ENCODE results near the gene MAML2.

The MAML2 gene

GRCh38 chr11:96127596-96127959 is 215.4 kb downstream of the MAML2 start:
- H3K27ac ChIP-seq, result no peak overlapping the region
- no peak overlapping the region for H3K9ac ChIP-seq

GRCh38 chr11:96126917-96127595 is 215.9 kb downstream of the MAML2 start:
- H3K36me3 ChIP-seq, result no peaks in the 10 kb centered on the region
- peaks cover 6% of the 10 kb centered on the region for H3K4me1 ChIP-seq
- H3K4me3 ChIP-seq, result no peak overlapping the region
- no peak overlapping the region for H3K27ac ChIP-seq
- TF ChIP-seq Cebpa-rat (IDR thresholded peaks at IDR 0.05), result no peak
- H3K27me3 ChIP-seq, result no peaks in the 10 kb centered on the region
- H3K4me2 ChIP-seq, result no peak overlapping the region
- H3K9ac ChIP-seq, result no peak overlapping the region
- H4K20me1 ChIP-seq, result no peaks in the 10 kb centered on the region
- no peaks in the 10 kb centered on the region for H3K9me3 ChIP-seq

More at GRCh38 chr11:96127596-96127959, 215.4 kb downstream of the MAML2 start:
- Histone ChIP-seq H3K4me1 (peaks cover 6% of the 10 kb centered on the region), H3K36me3 (no peaks in the 10 kb centered on the region), H4K20me1 (no peaks in the 10 kb centered on the region), H3K4me3 (no peak overlapping the region), H3K9me3 (no peaks in the 10 kb centered on the region), H3K27me3 (no peaks in the 10 kb centered on the region), H3K4me2 (no peak overlapping the region)
- no peak for TF ChIP-seq Cebpa-rat (IDR thresholded peaks at IDR 0.05)

GRCh38 chr11:96125400-96125799 is 217.6 kb downstream of the MAML2 start:
- no peak for TF ChIP-seq Cebpa-rat (IDR thresholded peaks at IDR 0.05)
- Histone ChIP-seq H3K9me3 (no peaks in the 10 kb centered on the region), H3K9ac (no peak overlapping the region), H3K36me3 (no peaks in the 10 kb centered on the region), H3K4me1 (peaks cover 6% of the 10 kb centered on the region), H3K27ac (no peak overlapping the region), H3K4me3 (no peak overlapping the region), H3K27me3 (no peaks in the 10 kb centered on the region), H4K20me1 (no peaks in the 10 kb centered on the region), H3K4me2 (no peak overlapping the region)

- Histone ChIP-seq H3K4me2 (no peak overlapping the region), H3K27me3 (no peaks in the 10 kb centered on the region), H3K9ac (no peak overlapping the region), H3K4me1 (peaks cover 6% of the 10 kb centered on the region), H3K4me3 (no peak overlapping the region), H4K20me1 (no peaks in the 10 kb centered on the region), H3K27ac (no peak overlapping the region), H3K9me3 (no peaks in the 10 kb centered on the region), H3K36me3 (no peaks in the 10 kb centered on the region)
- TF ChIP-seq Cebpa-rat (IDR thresholded peaks at IDR 0.05), result no peak
These were observed 218.8 kb downstream of the MAML2 start for GRCh38 chr11:96124155-96124554.

GRCh38 chr11:96123301-96123700 is 219.7 kb downstream of the MAML2 start:
- H3K4me1 ChIP-seq, result peaks cover 6% of the 10 kb centered on the region
- no peak overlapping the region; the same call in 1 of the 2 replicates for H3K4me2 ChIP-seq
- no peak overlapping the region for H3K4me3 ChIP-seq
- no peaks in the 10 kb centered on the region for H3K9me3 ChIP-seq
- no peaks in the 10 kb centered on the region for H4K20me1 ChIP-seq
- no peak overlapping the region for H3K27ac ChIP-seq
- H3K9ac ChIP-seq, result no peak overlapping the region
- no peaks in the 10 kb centered on the region for H3K27me3 ChIP-seq
- H3K36me3 ChIP-seq, result no peaks in the 10 kb centered on the region
- no peak for TF ChIP-seq Cebpa-rat (IDR thresholded peaks at IDR 0.05)

- Histone ChIP-seq H3K4me1 (peaks cover 6% of the 10 kb centered on the region), H3K27me3 (no peaks in the 10 kb centered on the region), H3K4me2 (no peak overlapping the region), H3K36me3 (no peaks in the 10 kb centered on the region), H3K4me3 (no peak overlapping the region), H4K20me1 (no peaks in the 10 kb centered on the region), H3K27ac (no peak overlapping the region), H3K9me3 (no peaks in the 10 kb centered on the region), H3K9ac (no peak overlapping the region)
- no peak for TF ChIP-seq Cebpa-rat (IDR thresholded peaks at IDR 0.05)
These were observed 220.4 kb downstream of the MAML2 start for GRCh38 chr11:96122601-96123074.

- H3K36me3 ChIP-seq, result no peaks in the 10 kb centered on the region
- H3K9me3 ChIP-seq, result no peaks in the 10 kb centered on the region
- H3K9ac ChIP-seq, result no peak overlapping the region
- peaks cover 6% of the 10 kb centered on the region for H3K4me1 ChIP-seq
- H3K27me3 ChIP-seq, result no peaks in the 10 kb centered on the region
- no peaks in the 10 kb centered on the region for H4K20me1 ChIP-seq
- H3K4me2 ChIP-seq, result no peak overlapping the region
- no peak overlapping the region for H3K4me3 ChIP-seq
- no peak for TF ChIP-seq Cebpa-rat (IDR thresholded peaks at IDR 0.05)
- no peak overlapping the region for H3K27ac ChIP-seq
These were observed 223.8 kb downstream of the MAML2 start for GRCh38 chr11:96119211-96119610.

- TF ChIP-seq Cebpa-rat (IDR thresholded peaks at IDR 0.05), result no peak
- no peaks in the 10 kb centered on the region for H3K9me3 ChIP-seq
- H3K4me2 ChIP-seq, result no peak overlapping the region
- H3K4me3 ChIP-seq, result no peak overlapping the region
- H4K20me1 ChIP-seq, result no peaks in the 10 kb centered on the region
- H3K4me1 ChIP-seq, result no peaks in the 10 kb centered on the region
- no peaks in the 10 kb centered on the region for H3K36me3 ChIP-seq
- H3K9ac ChIP-seq, result no peak overlapping the region
- H3K27me3 ChIP-seq, result no peaks in the 10 kb centered on the region
- no peak overlapping the region for H3K27ac ChIP-seq
These were observed 226.6 kb downstream of the MAML2 start for GRCh38 chr11:96116376-96116775.

- Histone ChIP-seq H3K27me3 (no peaks in the 10 kb centered on the region), H3K9me3 (no peaks in the 10 kb centered on the region), H3K4me2 (no peak overlapping the region), H3K4me3 (no peak overlapping the region), H3K27ac (no peak overlapping the region), H3K9ac (no peak overlapping the region), H3K36me3 (no peaks in the 10 kb centered on the region), H4K20me1 (no peaks in the 10 kb centered on the region), H3K4me1 (no peaks in the 10 kb centered on the region)
- no peak for TF ChIP-seq Cebpa-rat (IDR thresholded peaks at IDR 0.05)
These were observed 228.6 kb downstream of the MAML2 start for GRCh38 chr11:96114178-96115064.

GRCh38 chr11:96113193-96113681 is 229.8 kb downstream of the MAML2 start:
- Histone ChIP-seq H3K27ac (no peak overlapping the region), H3K27me3 (no peaks in the 10 kb centered on the region), H3K9ac (no peak overlapping the region), H4K20me1 (no peaks in the 10 kb centered on the region), H3K9me3 (no peaks in the 10 kb centered on the region), H3K36me3 (no peaks in the 10 kb centered on the region), H3K4me3 (no peak overlapping the region), H3K4me1 (no peaks in the 10 kb centered on the region), H3K4me2 (no peak overlapping the region)
- TF ChIP-seq Cebpa-rat (IDR thresholded peaks at IDR 0.05), result no peak
